ENCODE results near the gene MARK1.

- TF ChIP-seq YY1 (IDR thresholded peaks at IDR 0.05; ENCODE audit: insufficient read depth, insufficient read length) (no peak), SUZ12 (IDR thresholded peaks at IDR 0.05; ENCODE audit: extremely low read depth, insufficient read depth, insufficient read length) (no peak), ZNF274 (IDR thresholded peaks at IDR 0.05; ENCODE audit: low read depth, low read length) (no peak)
These were observed 43.8 kb upstream of the MARK1 start for GRCh38 chr1:220484135-220484534.
